22Rv1 (cell line): ENCODE measurements around the gene RAX2.
A peak's percentile ranks its signal among the peaks of the same experiment; 100 is the strongest.

Experiments
- H3K27ac ChIP-seq: fragments of 450-650 bp; 2 replicates; pipeline ENCODE4 v1.5.1; 2017
- ZFX ChIP-seq: fragments of 450-650 bp; IDR thresholded peaks from 2 replicates; pipeline ENCODE4 v1.6.1; 2017; ENCODE audit warnings: antibody characterized with exemption, borderline replicate concordance
- TF ChIP-seq, protein P1 (sequence below): fragments of 450-650 bp; IDR thresholded peaks from 2 replicates; pipeline ENCODE4 v1.5.1; 2017; ENCODE audit warnings: mild to moderate bottlenecking

RAX2 gene

DNA sequence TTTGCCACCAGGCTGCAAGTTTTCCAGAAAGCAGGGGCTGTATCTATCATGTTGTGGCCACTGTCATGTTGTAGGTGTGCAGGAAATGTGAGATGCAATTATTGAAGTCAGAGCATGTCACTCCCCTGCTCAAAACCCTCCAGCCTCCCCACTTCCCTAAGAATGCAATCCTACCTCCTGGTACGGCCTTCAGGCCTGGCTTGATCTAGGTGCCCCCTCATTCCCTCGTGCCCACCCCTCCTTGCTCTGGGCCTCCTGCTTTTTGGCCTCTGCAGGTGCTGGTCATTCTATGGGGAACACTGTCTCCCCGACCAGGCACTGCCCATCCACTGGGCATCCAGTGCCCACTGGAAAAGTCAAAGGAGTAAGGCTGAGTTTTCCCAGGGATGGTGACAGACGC is 42.6 kb upstream of the RAX2 start:
- no peak overlapping the region for H3K27ac ChIP-seq
- TF ChIP-seq, protein P1, sequence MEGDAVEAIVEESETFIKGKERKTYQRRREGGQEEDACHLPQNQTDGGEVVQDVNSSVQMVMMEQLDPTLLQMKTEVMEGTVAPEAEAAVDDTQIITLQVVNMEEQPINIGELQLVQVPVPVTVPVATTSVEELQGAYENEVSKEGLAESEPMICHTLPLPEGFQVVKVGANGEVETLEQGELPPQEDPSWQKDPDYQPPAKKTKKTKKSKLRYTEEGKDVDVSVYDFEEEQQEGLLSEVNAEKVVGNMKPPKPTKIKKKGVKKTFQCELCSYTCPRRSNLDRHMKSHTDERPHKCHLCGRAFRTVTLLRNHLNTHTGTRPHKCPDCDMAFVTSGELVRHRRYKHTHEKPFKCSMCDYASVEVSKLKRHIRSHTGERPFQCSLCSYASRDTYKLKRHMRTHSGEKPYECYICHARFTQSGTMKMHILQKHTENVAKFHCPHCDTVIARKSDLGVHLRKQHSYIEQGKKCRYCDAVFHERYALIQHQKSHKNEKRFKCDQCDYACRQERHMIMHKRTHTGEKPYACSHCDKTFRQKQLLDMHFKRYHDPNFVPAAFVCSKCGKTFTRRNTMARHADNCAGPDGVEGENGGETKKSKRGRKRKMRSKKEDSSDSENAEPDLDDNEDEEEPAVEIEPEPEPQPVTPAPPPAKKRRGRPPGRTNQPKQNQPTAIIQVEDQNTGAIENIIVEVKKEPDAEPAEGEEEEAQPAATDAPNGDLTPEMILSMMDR = no peak
- TF ChIP-seq ZFX = no peak

GRCh38 chr19:3813473-3814392 is 41.7 kb upstream of the RAX2 start:
- H3K27ac ChIP-seq = no peak overlapping the region
- TF ChIP-seq, protein P1 = no peak
- TF ChIP-seq ZFX = no peak

DNA sequence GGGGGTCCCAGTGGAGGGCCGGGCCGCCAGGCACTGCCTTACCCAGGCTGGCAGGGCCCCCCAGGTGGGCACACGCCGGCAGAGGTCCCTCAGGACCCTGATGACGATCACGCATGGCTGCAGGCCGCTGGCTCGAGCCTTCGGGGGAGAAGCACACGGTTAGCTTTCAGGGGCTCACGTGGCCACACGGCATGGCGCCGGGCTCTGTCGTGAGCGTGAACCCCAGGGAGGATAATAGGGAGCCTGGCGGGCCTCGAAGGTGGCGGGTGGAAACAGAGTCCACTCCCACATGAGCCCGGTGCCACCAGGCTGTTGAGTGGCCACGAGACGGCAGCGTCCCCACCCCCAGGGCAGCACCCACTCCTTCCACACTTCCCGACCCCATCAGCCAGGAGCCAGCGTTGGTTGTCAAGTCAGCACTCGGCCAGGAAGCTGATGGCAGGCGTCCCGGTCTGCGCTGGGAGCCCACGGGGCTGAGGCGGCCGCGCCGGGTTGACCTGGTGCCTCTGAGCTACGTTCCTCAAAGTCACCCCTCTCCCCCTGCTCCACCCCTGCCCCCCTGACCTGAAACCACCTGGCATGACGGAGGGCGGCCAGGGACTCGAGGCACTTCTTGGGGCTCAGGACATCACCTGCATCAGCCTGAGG is 38.8 kb upstream of the RAX2 start:
- TF ChIP-seq, protein P1 = no peak
- TF ChIP-seq ZFX = no peak
- no peak overlapping the region for H3K27ac ChIP-seq

DNA sequence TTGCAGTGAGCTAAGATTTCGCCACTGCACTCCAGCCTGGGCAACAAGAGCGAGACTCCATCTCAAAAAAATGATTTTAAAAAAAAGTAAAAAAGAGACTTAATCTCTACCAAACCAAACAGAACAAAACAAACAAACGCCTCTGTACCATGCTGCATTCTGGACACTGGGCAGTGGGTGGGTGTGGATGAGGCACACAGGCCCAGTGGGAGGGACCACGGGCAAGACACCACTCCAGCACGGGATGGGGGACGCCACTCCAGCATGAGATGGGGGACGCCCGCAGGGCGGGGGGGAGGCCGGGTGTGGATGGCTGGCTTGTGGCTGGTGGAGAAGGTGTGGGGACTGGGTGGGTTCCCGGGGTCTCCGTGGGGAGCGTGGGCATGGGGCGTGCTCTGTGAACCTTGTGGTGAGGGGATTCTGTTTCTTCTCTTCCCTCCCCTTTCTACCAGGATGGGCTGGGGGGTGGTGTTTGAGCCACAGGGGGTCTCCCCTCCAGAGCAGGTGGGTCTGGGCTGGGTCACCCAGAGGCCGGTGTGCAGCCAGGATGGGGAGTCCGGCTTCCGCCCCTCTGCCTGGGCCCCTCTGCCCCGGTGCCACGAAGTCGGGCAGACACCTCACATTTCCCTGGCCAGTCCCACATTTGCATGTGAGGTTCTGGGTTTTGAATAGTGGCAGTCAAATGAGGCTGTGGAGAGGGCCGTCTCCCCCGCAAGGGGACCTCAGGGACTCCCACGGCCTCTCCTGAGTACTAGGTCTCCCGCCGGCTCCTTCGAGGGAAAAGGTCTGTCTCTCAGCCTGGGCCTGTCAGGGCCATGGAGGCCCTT is 38.1 kb upstream of the RAX2 start:
- TF ChIP-seq, protein P1 = no peak
- TF ChIP-seq ZFX = no peak
- H3K27ac ChIP-seq = no peak overlapping the region

DNA sequence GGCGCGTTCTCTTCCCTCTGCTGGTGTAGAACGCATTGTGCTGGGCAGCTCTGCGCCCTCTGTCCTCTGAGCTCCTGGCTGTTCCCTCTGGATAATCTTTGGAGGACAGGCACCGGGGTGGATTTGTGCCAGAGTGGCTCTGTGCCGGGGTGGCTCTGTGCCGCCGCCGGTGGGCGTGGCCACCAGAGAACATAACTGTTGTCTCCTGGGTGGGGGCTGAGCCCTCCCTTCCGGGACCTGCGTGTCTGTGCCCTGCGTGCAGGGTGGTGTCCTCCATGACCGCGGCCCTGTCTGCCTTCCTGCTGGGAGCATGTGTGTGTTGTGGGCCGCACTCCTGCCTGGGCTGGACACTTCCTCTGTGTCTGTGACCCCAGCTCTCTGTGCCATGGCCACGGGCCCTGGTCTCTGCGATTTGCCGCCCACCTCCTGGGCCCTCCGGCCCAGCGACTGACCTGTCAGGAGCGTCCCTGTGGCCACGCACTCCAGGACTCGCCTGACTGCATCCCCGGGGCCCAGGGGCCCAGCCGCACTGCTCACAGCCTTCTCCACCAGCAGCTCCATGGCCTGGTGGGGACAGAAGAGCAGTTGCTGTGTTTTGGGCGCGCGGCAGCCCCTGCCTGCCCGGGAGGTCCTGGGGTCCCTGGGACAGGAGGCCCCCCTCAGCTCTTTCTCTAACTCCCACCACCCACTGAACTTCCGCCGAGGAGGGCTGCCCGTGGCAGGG is 36.6 kb upstream of the RAX2 start:
- TF ChIP-seq, protein P1 = no peak
- no peak for TF ChIP-seq ZFX
- H3K27ac ChIP-seq = peak overlapping the region; percentile 17; the same call in 1 of the 2 replicates

DNA sequence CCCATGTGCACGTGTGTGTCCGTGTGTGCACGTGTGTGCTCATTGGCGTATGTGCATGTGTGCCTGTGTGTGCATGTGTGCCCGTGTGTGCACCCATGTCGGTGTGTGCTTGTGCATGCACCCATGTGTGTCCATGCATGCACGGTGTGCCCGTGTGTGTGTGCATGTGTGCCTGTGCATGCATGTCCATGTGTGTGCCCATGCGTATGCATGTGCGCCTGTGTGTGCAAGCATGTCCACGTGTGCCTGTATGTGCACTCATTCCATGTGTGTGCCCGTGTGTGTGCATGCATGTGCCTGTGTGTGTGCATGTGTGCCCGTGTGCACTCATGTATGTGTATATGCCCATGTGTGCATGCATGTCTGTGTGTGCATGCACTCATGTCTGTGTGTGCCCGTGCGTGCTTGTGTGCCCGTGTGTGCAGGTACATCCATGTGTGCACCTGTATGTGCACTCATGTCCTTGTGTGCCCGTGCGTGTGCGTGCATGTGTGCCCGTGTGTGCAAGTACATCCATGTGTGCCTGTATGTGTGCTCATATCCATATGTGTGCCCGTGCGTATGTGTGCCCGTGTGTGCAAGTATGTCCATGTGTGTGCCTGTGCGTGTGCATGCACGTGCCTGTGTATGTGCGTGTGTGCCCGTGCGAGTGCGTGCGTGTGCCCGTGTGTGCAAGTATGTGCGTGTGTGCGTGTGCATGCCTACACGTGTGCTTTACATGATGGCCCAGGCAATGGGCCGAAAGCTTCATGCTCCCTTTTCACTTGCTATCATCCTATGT is 35.7 kb upstream of the RAX2 start:
- TF ChIP-seq ZFX = no peak
- TF ChIP-seq, protein P1 = no peak
- peak overlapping the region; percentile 17; the same call in 1 of the 2 replicates for H3K27ac ChIP-seq
